ENCODE data around the gene PREX1.

DNA sequence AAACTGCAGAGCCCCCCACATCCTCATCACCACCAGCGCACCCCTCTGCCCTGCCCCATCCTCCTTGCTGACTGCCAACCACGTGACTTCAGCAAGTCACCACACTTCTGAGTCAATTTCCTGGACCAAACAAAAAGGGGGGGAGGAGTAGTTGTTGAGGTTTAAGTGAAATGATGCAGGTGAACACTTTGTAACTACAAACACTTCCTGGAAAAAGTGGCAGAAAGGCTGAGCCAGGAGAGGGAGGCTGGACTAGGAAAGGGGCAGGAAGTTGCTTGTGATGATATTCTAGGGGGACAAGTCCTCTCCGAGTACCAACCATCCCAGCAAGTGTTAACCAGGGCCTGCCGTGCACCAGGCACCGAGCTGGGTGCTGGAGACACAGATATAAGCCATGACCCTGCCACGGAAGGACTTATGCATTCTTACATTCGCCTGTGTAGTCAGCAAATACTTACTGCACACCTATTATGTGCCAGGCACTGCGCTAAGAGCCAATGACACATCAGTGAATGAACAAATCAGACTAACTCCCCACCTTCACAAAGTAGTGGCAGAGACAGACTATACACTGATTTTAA lies 67.3 kb downstream of the PREX1 start:
- no peak for TF ChIP-seq POLR2AphosphoS5 (IDR thresholded peaks at IDR 0.05; ENCODE audit: low read depth)
- TF ChIP-seq, protein P1, sequence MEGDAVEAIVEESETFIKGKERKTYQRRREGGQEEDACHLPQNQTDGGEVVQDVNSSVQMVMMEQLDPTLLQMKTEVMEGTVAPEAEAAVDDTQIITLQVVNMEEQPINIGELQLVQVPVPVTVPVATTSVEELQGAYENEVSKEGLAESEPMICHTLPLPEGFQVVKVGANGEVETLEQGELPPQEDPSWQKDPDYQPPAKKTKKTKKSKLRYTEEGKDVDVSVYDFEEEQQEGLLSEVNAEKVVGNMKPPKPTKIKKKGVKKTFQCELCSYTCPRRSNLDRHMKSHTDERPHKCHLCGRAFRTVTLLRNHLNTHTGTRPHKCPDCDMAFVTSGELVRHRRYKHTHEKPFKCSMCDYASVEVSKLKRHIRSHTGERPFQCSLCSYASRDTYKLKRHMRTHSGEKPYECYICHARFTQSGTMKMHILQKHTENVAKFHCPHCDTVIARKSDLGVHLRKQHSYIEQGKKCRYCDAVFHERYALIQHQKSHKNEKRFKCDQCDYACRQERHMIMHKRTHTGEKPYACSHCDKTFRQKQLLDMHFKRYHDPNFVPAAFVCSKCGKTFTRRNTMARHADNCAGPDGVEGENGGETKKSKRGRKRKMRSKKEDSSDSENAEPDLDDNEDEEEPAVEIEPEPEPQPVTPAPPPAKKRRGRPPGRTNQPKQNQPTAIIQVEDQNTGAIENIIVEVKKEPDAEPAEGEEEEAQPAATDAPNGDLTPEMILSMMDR (conservative IDR thresholded peaks at IDR 0.05; ENCODE audit: low read depth in 2 of 2) = no peak
- TF ChIP-seq EZH2 (IDR thresholded peaks at IDR 0.05; ENCODE audit: low read depth, unreplicated experiment) = no peak
- no peak for TF ChIP-seq EZH2phosphoT487 (IDR thresholded peaks at IDR 0.05; ENCODE audit: unreplicated experiment)
- no peak for TF ChIP-seq CREB1 (CRISPR knock-in tag; IDR thresholded peaks at IDR 0.05; ENCODE audit: low read depth)
- TF ChIP-seq JUNB (IDR thresholded peaks at IDR 0.05; ENCODE audit: unreplicated experiment) = no peak
- no peak for TF ChIP-seq NANOG (IDR thresholded peaks at IDR 0.05; ENCODE audit: borderline replicate concordance)
- TF ChIP-seq ZNF331 (CRISPR knock-in tag; IDR thresholded peaks at IDR 0.05; ENCODE audit: low read depth) = no peak
- TF ChIP-seq, protein P2, sequence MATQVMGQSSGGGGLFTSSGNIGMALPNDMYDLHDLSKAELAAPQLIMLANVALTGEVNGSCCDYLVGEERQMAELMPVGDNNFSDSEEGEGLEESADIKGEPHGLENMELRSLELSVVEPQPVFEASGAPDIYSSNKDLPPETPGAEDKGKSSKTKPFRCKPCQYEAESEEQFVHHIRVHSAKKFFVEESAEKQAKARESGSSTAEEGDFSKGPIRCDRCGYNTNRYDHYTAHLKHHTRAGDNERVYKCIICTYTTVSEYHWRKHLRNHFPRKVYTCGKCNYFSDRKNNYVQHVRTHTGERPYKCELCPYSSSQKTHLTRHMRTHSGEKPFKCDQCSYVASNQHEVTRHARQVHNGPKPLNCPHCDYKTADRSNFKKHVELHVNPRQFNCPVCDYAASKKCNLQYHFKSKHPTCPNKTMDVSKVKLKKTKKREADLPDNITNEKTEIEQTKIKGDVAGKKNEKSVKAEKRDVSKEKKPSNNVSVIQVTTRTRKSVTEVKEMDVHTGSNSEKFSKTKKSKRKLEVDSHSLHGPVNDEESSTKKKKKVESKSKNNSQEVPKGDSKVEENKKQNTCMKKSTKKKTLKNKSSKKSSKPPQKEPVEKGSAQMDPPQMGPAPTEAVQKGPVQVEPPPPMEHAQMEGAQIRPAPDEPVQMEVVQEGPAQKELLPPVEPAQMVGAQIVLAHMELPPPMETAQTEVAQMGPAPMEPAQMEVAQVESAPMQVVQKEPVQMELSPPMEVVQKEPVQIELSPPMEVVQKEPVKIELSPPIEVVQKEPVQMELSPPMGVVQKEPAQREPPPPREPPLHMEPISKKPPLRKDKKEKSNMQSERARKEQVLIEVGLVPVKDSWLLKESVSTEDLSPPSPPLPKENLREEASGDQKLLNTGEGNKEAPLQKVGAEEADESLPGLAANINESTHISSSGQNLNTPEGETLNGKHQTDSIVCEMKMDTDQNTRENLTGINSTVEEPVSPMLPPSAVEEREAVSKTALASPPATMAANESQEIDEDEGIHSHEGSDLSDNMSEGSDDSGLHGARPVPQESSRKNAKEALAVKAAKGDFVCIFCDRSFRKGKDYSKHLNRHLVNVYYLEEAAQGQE (IDR thresholded peaks at IDR 0.05; ENCODE audit: unreplicated experiment) = no peak
- TF ChIP-seq, protein P3, sequence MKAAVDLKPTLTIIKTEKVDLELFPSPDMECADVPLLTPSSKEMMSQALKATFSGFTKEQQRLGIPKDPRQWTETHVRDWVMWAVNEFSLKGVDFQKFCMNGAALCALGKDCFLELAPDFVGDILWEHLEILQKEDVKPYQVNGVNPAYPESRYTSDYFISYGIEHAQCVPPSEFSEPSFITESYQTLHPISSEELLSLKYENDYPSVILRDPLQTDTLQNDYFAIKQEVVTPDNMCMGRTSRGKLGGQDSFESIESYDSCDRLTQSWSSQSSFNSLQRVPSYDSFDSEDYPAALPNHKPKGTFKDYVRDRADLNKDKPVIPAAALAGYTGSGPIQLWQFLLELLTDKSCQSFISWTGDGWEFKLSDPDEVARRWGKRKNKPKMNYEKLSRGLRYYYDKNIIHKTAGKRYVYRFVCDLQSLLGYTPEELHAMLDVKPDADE (IDR thresholded peaks at IDR 0.05) = no peak
- TF ChIP-seq ZNF114 (CRISPR knock-in tag; IDR thresholded peaks at IDR 0.05) = no peak
- TF ChIP-seq, protein P4, sequence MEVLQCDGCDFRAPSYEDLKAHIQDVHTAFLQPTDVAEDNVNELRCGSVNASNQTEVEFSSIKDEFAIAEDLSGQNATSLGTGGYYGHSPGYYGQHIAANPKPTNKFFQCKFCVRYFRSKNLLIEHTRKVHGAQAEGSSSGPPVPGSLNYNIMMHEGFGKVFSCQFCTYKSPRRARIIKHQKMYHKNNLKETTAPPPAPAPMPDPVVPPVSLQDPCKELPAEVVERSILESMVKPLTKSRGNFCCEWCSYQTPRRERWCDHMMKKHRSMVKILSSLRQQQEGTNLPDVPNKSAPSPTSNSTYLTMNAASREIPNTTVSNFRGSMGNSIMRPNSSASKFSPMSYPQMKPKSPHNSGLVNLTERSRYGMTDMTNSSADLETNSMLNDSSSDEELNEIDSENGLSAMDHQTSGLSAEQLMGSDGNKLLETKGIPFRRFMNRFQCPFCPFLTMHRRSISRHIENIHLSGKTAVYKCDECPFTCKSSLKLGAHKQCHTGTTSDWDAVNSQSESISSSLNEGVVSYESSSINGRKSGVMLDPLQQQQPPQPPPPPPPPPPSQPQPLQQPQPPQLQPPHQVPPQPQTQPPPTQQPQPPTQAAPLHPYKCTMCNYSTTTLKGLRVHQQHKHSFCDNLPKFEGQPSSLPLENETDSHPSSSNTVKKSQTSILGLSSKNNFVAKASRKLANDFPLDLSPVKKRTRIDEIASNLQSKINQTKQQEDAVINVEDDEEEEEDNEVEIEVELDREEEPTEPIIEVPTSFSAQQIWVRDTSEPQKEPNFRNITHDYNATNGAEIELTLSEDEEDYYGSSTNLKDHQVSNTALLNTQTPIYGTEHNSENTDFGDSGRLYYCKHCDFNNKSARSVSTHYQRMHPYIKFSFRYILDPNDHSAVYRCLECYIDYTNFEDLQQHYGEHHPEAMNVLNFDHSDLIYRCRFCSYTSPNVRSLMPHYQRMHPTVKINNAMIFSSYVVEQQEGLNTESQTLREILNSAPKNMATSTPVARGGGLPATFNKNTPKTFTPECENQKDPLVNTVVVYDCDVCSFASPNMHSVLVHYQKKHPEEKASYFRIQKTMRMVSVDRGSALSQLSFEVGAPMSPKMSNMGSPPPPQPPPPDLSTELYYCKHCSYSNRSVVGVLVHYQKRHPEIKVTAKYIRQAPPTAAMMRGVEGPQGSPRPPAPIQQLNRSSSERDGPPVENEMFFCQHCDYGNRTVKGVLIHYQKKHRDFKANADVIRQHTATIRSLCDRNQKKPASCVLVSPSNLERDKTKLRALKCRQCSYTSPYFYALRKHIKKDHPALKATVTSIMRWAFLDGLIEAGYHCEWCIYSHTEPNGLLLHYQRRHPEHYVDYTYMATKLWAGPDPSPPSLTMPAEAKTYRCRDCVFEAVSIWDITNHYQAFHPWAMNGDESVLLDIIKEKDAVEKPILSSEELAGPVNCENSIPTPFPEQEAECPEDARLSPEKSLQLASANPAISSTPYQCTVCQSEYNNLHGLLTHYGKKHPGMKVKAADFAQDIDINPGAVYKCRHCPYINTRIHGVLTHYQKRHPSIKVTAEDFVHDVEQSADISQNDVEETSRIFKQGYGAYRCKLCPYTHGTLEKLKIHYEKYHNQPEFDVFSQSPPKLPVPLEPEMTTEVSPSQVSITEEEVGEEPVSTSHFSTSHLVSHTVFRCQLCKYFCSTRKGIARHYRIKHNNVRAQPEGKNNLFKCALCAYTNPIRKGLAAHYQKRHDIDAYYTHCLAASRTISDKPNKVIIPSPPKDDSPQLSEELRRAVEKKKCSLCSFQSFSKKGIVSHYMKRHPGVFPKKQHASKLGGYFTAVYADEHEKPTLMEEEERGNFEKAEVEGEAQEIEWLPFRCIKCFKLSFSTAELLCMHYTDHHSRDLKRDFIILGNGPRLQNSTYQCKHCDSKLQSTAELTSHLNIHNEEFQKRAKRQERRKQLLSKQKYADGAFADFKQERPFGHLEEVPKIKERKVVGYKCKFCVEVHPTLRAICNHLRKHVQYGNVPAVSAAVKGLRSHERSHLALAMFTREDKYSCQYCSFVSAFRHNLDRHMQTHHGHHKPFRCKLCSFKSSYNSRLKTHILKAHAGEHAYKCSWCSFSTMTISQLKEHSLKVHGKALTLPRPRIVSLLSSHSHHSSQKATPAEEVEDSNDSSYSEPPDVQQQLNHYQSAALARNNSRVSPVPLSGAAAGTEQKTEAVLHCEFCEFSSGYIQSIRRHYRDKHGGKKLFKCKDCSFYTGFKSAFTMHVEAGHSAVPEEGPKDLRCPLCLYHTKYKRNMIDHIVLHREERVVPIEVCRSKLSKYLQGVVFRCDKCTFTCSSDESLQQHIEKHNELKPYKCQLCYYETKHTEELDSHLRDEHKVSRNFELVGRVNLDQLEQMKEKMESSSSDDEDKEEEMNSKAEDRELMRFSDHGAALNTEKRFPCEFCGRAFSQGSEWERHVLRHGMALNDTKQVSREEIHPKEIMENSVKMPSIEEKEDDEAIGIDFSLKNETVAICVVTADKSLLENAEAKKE (CRISPR knock-in tag; IDR thresholded peaks at IDR 0.05) = no peak
